H1 (cell line): ENCODE data around the gene SMIM5. TPM values are rescaled to one million over a fixed set of nuclear protein-coding genes. Genes with fewer than 3 reads are reported as not detected.

Experiments
- CTCF ChIA-PET: fragments of 300-600 bp; sonication (Branson Sonifier 250); formaldehyde crosslinking; loops from one replicate; lab custom pipeline; 2021; ENCODE audit not compliant: partially characterized antibody; lab: Charles Lee
- POLR2A ChIA-PET: fragments of 300-600 bp; sonication (Branson Sonifier 250); formaldehyde crosslinking; loops from one replicate; lab custom pipeline; 2021; ENCODE audit warnings: inconsistent platforms; ENCODE audit not compliant: partially characterized antibody; lab: Charles Lee
- DNase-seq, 2 experiments: peaks; one replicate each; pipeline versions ENCODE4 v3.0.0 to v3.0.0-alpha.2; 2010 to 2022; ENCODE audit warnings: low spot score in 2 of 2, low read depth in 1 of 2, mixed read lengths in 1 of 2
- FAIRE-seq: peaks from 2 replicates; lab custom pipeline; 2011; peaks lifted over from hg19 to GRCh38; lab: Jason Lieb, UNC
- H2AFZ ChIP-seq: 2 replicates; pipeline ENCODE4 v1.8.1; 2012; ENCODE audit warnings: low read length, inconsistent platforms
- H2AK5ac ChIP-seq: 2 replicates; pipeline ENCODE4 v1.6.1; 2013; ENCODE audit warnings: low read depth, low read length
- H2BK120ac ChIP-seq: replicated peaks from 2 replicates; pipeline ENCODE3; 2013; ENCODE audit warnings: low read depth, low read length, inconsistent platforms
- H2BK12ac ChIP-seq: 2 replicates; pipeline ENCODE4 v1.6.1; 2013; ENCODE audit warnings: low read depth, low read length
- H2BK15ac ChIP-seq: 2 replicates; pipeline ENCODE4 v1.6.1; 2013; ENCODE audit warnings: low read length
- H2BK20ac ChIP-seq: 2 replicates; pipeline ENCODE4 v1.6.1; 2013; ENCODE audit warnings: low read length
- H2BK5ac ChIP-seq: 2 replicates; pipeline ENCODE4 v1.6.1; 2013; ENCODE audit warnings: low read depth, low read length
- H3K14ac ChIP-seq: 2 replicates; pipeline ENCODE4 v1.6.1; 2013; ENCODE audit warnings: inconsistent platforms; ENCODE audit not compliant: insufficient read length
- H3K18ac ChIP-seq: 2 replicates; pipeline ENCODE4 v1.6.1; 2013; ENCODE audit warnings: low read length; ENCODE audit errors: extremely low read depth
- H3K23ac ChIP-seq: 2 replicates; pipeline ENCODE4 v1.6.1; 2013; ENCODE audit warnings: inconsistent platforms; ENCODE audit not compliant: insufficient read length
- H3K23me2 ChIP-seq: 2 replicates; pipeline ENCODE4 v1.6.1; 2013; ENCODE audit warnings: low read depth, low read length
- H3K27ac ChIP-seq: 2 replicates; pipeline ENCODE4 v1.6.1; 2011; ENCODE audit warnings: low read depth, low read length, inconsistent platforms
- H3K27me3 ChIP-seq, 4 experiments: replicated peaks in 1 of 4; 1 replicate in 1 of 4; 2 replicates in 3 of 4; pipeline versions ENCODE4 v1.6.1 to v1.8.1; 2011 to 2013; ENCODE audit warnings: low read length in 3 of 4, mild to moderate bottlenecking in 3 of 4, inconsistent platforms in 2 of 4, mixed read lengths in 2 of 4, moderate library complexity in 1 of 4; ENCODE audit not compliant: control insufficient read depth in 3 of 4, insufficient read depth in 3 of 4; ENCODE audit errors: extremely low read depth in 1 of 4
- H3K36me3 ChIP-seq, 4 experiments: 2 replicates each; pipeline versions ENCODE4 v1.6.1 to v1.8.1; 2011 to 2013; ENCODE audit warnings: mild to moderate bottlenecking in 4 of 4, low read length in 3 of 4, moderate library complexity in 2 of 4, control low read depth in 1 of 4, inconsistent platforms in 1 of 4; ENCODE audit not compliant: insufficient read depth in 4 of 4, control insufficient read depth in 2 of 4
- H3K4ac ChIP-seq: replicated peaks from 2 replicates; pipeline ENCODE3; 2013; ENCODE audit warnings: low read length, low read depth, mixed read lengths, inconsistent platforms; ENCODE audit not compliant: insufficient read length
- H3K4me1 ChIP-seq, 4 experiments: replicated peaks in 1 of 4; 1 replicate in 1 of 4; 2 replicates in 3 of 4; pipeline versions ENCODE4 v1.6.1 to v1.8.1; 2011 to 2013; ENCODE audit warnings: low read length in 3 of 4, inconsistent platforms in 2 of 4, mixed read lengths in 1 of 4; ENCODE audit not compliant: insufficient read depth in 4 of 4, control insufficient read depth in 3 of 4
- H3K4me2 ChIP-seq, 2 experiments: 2 replicates each; pipeline versions ENCODE4 v1.6.1 to v1.8.1; 2011 to 2013; ENCODE audit warnings: low read depth in 2 of 2, low read length in 2 of 2, control low read depth in 1 of 2, inconsistent platforms in 1 of 2, mild to moderate bottlenecking in 1 of 2; ENCODE audit not compliant: insufficient read depth in 1 of 2
- H3K4me3 ChIP-seq, 4 experiments: fragments of 200-600, 300-600 bp in 1 of 4; sonication (generic), shearing (Covaris generic), sonication (Bioruptor Twin) in 1 of 4; 2 replicates each; pipeline versions ENCODE4 v1.5.1 to v1.8.1; 2011 to 2016; ENCODE audit warnings: low read length in 4 of 4, low read depth in 3 of 4, control low read depth in 2 of 4, inconsistent platforms in 2 of 4, mild to moderate bottlenecking in 2 of 4, mixed read lengths in 1 of 4, moderate library complexity in 1 of 4; ENCODE audit not compliant: insufficient read depth in 2 of 4; ENCODE audit errors: extremely low read depth in 1 of 4
- H3K56ac ChIP-seq: replicated peaks from 2 replicates; pipeline ENCODE3; 2013; ENCODE audit warnings: low read depth, mild to moderate bottlenecking, mixed read lengths, low read length, inconsistent platforms; ENCODE audit not compliant: insufficient read length
- H3K79me1 ChIP-seq: 2 replicates; pipeline ENCODE4 v1.6.1; 2013; ENCODE audit warnings: low read depth, low read length, control low read depth
- H3K79me2 ChIP-seq, 2 experiments: 2 replicates each; pipeline versions ENCODE4 v1.6.1 to v1.8.1; 2012 to 2013; ENCODE audit warnings: low read length in 2 of 2, mild to moderate bottlenecking in 2 of 2, inconsistent platforms in 1 of 2; ENCODE audit not compliant: insufficient read depth in 2 of 2, control insufficient read depth in 1 of 2
- H3K9ac ChIP-seq, 4 experiments: replicated peaks in 1 of 4; 1 replicate in 1 of 4; 2 replicates in 3 of 4; pipeline versions ENCODE4 v1.6.1 to v1.8.1; 2011 to 2013; ENCODE audit warnings: low read depth in 3 of 4, low read length in 3 of 4, control low read depth in 2 of 4, mild to moderate bottlenecking in 2 of 4, moderate library complexity in 2 of 4, inconsistent platforms in 1 of 4; ENCODE audit errors: extremely low read depth in 1 of 4
- H3K9me3 ChIP-seq, 2 experiments: 2 replicates each; pipeline versions ENCODE4 v1.6.1 to v1.8.1; 2012 to 2013; ENCODE audit warnings: mild to moderate bottlenecking in 2 of 2, moderate library complexity in 2 of 2, control low read depth in 1 of 2, inconsistent platforms in 1 of 2, low read depth in 1 of 2, low read length in 1 of 2, mixed read lengths in 1 of 2; ENCODE audit not compliant: insufficient read depth in 2 of 2
- H4K20me1 ChIP-seq, 2 experiments: replicated peaks in 1 of 2; 2 replicates each; pipeline versions ENCODE3 to v1.8.1; 2011 to 2013; ENCODE audit warnings: inconsistent platforms in 2 of 2, low read length in 2 of 2, mild to moderate bottlenecking in 1 of 2; ENCODE audit not compliant: insufficient read depth in 2 of 2, control insufficient read depth in 1 of 2
- H4K5ac ChIP-seq: 2 replicates; pipeline ENCODE4 v1.6.1; 2013; ENCODE audit warnings: low read length, low read depth, mixed read lengths, inconsistent platforms; ENCODE audit not compliant: insufficient read length
- H4K8ac ChIP-seq: 2 replicates; pipeline ENCODE4 v1.8.0; 2013; ENCODE audit warnings: mild to moderate bottlenecking, moderate library complexity, low read length, inconsistent platforms; ENCODE audit not compliant: insufficient read depth; ENCODE audit errors: extremely low read depth
- H4K91ac ChIP-seq: replicated peaks from 2 replicates; pipeline ENCODE3; 2013; ENCODE audit warnings: low read length, mixed read lengths, inconsistent platforms; ENCODE audit not compliant: insufficient read length
- ASH2L ChIP-seq: fragments of 200-600, 300-600 bp; sonication (generic); IDR thresholded peaks from one replicate; pipeline ENCODE4 v1.7.1; 2017; ENCODE audit warnings: low read length
- CEBPB ChIP-seq: IDR thresholded peaks from 2 replicates; pipeline ENCODE4 v1.6.1; 2012; ENCODE audit warnings: low read depth, low read length
- EGR1 ChIP-seq: IDR thresholded peaks from 2 replicates; pipeline ENCODE4 v1.6.1; 2011; ENCODE audit warnings: low read depth, low read length, borderline replicate concordance
- EP300 ChIP-seq, 2 experiments: IDR thresholded peaks; 1 replicate in 1 of 2; 2 replicates in 1 of 2; pipeline ENCODE4 v1.6.1; 2011 to 2012; ENCODE audit warnings: low read depth in 2 of 2, low read length in 2 of 2, mild to moderate bottlenecking in 2 of 2, borderline replicate concordance in 1 of 2, inconsistent platforms in 1 of 2, moderate library complexity in 1 of 2
- GTF2F1 ChIP-seq: IDR thresholded peaks from 2 replicates; pipeline ENCODE4 v1.6.1; 2012; ENCODE audit warnings: low read depth, low read length, improper control_type of control experiment, borderline replicate concordance
- KDM5A ChIP-seq: fragments of 200-600 bp; IDR thresholded peaks from 2 replicates; pipeline ENCODE4 v1.7.1; 2012; ENCODE audit warnings: mild to moderate bottlenecking, low read length, inconsistent platforms, mixed read lengths
- NRF1 ChIP-seq: IDR thresholded peaks from 2 replicates; pipeline ENCODE4 v1.6.1; 2011; ENCODE audit warnings: mild to moderate bottlenecking, low read depth, low read length, improper control_type of control experiment
- PHF8 ChIP-seq: fragments of 200-600 bp; sonication (generic); conservative IDR thresholded peaks from 2 replicates; pipeline ENCODE4 v1.7.1; 2012; ENCODE audit warnings: low read depth, mild to moderate bottlenecking, inconsistent platforms, low read length, moderate library complexity
- RNF2 ChIP-seq: fragments of 200-900, 300-1000 bp; sonication (generic); IDR thresholded peaks from 2 replicates; pipeline ENCODE4 v1.7.1; 2016; ENCODE audit warnings: borderline replicate concordance, low read depth, mild to moderate bottlenecking, antibody characterized with exemption, low read length; ENCODE audit not compliant: poor library complexity, severe bottlenecking; ENCODE audit errors: missing control alignments
- SIN3A ChIP-seq, 2 experiments: IDR thresholded peaks in 1 of 2; conservative IDR thresholded peaks in 1 of 2; 2 replicates each; pipeline ENCODE4 v1.6.1; 2011 to 2012; ENCODE audit warnings: low read length in 2 of 2, improper control_type of control experiment in 1 of 2, low read depth in 1 of 2, mild to moderate bottlenecking in 1 of 2
- SP4 ChIP-seq: IDR thresholded peaks from 2 replicates; pipeline ENCODE4 v1.6.1; 2012; ENCODE audit warnings: low read length, inconsistent platforms
- TEAD4 ChIP-seq: IDR thresholded peaks from 2 replicates; pipeline ENCODE4 v1.6.1; 2012; ENCODE audit warnings: low read depth, low read length, inconsistent platforms, mixed read lengths
- WGBS, 2 experiments: shearing (Covaris generic) in 1 of 2; methylation state at CpG; one replicate each; pipeline versions ENCODE4 v1.1.6 to v1.1.7; 2013 to 2015; ENCODE audit warnings: low lambda C conversion rate in 2 of 2, mixed read lengths in 2 of 2, inconsistent platforms in 1 of 2, low coverage in 1 of 2, missing lambda C conversion rate in 1 of 2; ENCODE audit not compliant: insufficient replicate concordance in 2 of 2, insufficient coverage in 1 of 2, insufficient read length in 1 of 2; ENCODE audit errors: extremely low coverage in 1 of 2, missing lambda C conversion rate in 1 of 2; 5-methylcytosine and 5-hydroxymethylcytosine counted together
- polyA plus RNA-seq, 7 experiments: library from polyadenylated mRNA; depleted of rRNA in 3 of 7; stranded (reverse) in 5 of 7; unstranded in 2 of 7; fragments of >200 nt in 5 of 7; fragments of 200-250 nt in 2 of 7; gene quantifications; 1 replicate in 5 of 7; 2 replicates in 1 of 7; 4 replicates in 1 of 7; pipeline versions ENCODE4 v1.2.1 to v1.2.3, GENCODE V29; 2011 to 2013; ENCODE audit warnings: missing spikeins in 2 of 7, mixed read lengths in 2 of 7
- total RNA-seq: library from RNA; stranded (reverse); fragmentation: NEBNext Ultra II Directional; extraction: Animal tissue kit (Norgen Biotek cat#: 25700); gene quantifications from 2 replicates; pipeline ENCODE4 v1.2.1, GENCODE V29; 2021
- TF ChIP-seq, protein P1 (sequence below): IDR thresholded peaks from 2 replicates; pipeline ENCODE4 v1.6.1; 2011; ENCODE audit warnings: low read length, improper control_type of control experiment

SMIM5 gene
- total and polyA plus RNA-seq, 2 of the 8 experiments (the other 6 are each of a cell fraction or from before 2014, with no cell fraction given): not detected

DNA sequence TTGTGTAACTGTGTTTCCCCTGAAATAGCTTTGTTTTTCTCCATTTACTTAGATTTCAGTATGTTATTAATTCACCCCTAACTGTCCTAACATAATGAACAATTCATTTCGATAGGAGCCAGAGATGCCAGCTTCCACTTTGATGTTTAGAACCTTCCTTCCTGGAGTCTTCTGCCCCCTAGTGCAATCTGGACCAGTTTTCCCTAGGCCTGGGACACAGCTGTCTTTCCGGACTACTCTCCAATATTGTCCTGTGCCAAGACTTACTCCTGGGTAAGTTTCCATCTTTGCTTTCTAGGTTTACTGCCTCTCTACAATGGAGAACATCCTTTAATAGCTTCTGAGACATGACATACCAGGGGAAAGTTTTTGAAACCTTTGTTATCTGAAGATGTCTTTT lies 20.9 kb downstream of the SMIM5 start:
- no peaks in the 10 kb centered on the region for H3K23me2 ChIP-seq
- H3K4ac ChIP-seq: no peak overlapping the region
- no peak overlapping the region for H2AK5ac ChIP-seq
- no peak overlapping the region for H3K14ac ChIP-seq
- H2AFZ ChIP-seq: no peak overlapping the region
- no peak for DNase-seq
- no peaks in the 10 kb centered on the region for H3K79me2 ChIP-seq
- H2BK12ac ChIP-seq: no peak overlapping the region
- H2BK20ac ChIP-seq: no peak overlapping the region
- no peak overlapping the region for H3K4me2 ChIP-seq
- 82% methylated on average over 2 of the region's 2 CpGs; no CpG with 5 or more reads in 1 of the 2 experiments for WGBS, 2 experiments
- no peak overlapping the region for H3K27ac ChIP-seq
- H4K8ac ChIP-seq: no peak overlapping the region
- no peak overlapping the region for H3K23ac ChIP-seq
- H3K56ac ChIP-seq: no peak overlapping the region
- no peaks in the 10 kb centered on the region for H3K4me1 ChIP-seq
- H3K9me3 ChIP-seq: no peaks in the 10 kb centered on the region
- H2BK120ac ChIP-seq: no peak overlapping the region
- H3K36me3 ChIP-seq: peaks cover 6 to 33% (median 11%) of the 10 kb centered on the region in 4 experiments; a peak in 7 of 8 replicates
- no peak overlapping the region for H3K4me3 ChIP-seq
- CTCF ChIA-PET: interaction anchor here (0.8 to 51.0 kb wide), 19 partner anchors 7 to 123 kb away, joined by 3 to 2200 read pairs (median 6); partner anchors contain the start of genes GALK1, RECQL5, SAP30BP and SMIM5
- H3K79me1 ChIP-seq: no peaks in the 10 kb centered on the region
- POLR2A ChIA-PET: interaction anchor here (0.8 to 5.8 kb wide), 9 partner anchors 9 to 126 kb away, joined by 3 to 42 read pairs (median 3); partner anchors contain the start of genes RECQL5 and SAP30BP
- H4K5ac ChIP-seq: no peak overlapping the region
- H2BK5ac ChIP-seq: no peak overlapping the region
- H2BK15ac ChIP-seq: no peak overlapping the region
- TF ChIP-seq SP4 (no peak), EGR1 (no peak), NRF1 (no peak), EP300 (IDR thresholded peaks at IDR 0.05; ENCODE audit: borderline replicate concordance in 1 of 2, low read depth in 2 of 2, low read length in 2 of 2) (no peak), GTF2F1 (no peak), TEAD4 (no peak), RNF2 (no peak), PHF8 (no peak), CEBPB (no peak), KDM5A (no peak), SIN3A (conservative IDR thresholded peaks at IDR 0.05 in 1 of 2, IDR thresholded peaks at IDR 0.05 in 1 of 2; ENCODE audit: low read depth in 1 of 2, low read length in 2 of 2) (no peak), ASH2L (no peak)
- TF ChIP-seq, protein P1, sequence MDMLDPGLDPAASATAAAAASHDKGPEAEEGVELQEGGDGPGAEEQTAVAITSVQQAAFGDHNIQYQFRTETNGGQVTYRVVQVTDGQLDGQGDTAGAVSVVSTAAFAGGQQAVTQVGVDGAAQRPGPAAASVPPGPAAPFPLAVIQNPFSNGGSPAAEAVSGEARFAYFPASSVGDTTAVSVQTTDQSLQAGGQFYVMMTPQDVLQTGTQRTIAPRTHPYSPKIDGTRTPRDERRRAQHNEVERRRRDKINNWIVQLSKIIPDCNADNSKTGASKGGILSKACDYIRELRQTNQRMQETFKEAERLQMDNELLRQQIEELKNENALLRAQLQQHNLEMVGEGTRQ: no peak
- no peak for FAIRE-seq
- H4K91ac ChIP-seq: no peak overlapping the region
- no peak overlapping the region for H3K18ac ChIP-seq
- H3K27me3 ChIP-seq: no peaks in the 10 kb centered on the region
- H4K20me1 ChIP-seq: peaks cover 0 to 5% of the 10 kb centered on the region in 2 experiments
- no peak overlapping the region for H3K9ac ChIP-seq
